ENCODE measurements around the gene SEMG1.

The SEMG1 gene

GRCh38 chr20:45206725-45207124 lies at the start of gene SEMG1:
TSS of gene SEMG1 (plus strand) at chr20:45207033. CDS start at chr20:45207054, 21 bp downstream.
- no peak for DNase-seq (ENCODE audit: low spot score)

- peak; percentile 44 for DNase-seq (ENCODE audit: low spot score)
Measured at GRCh38 chr20:45157962-45158361, 48.9 kb upstream of the SEMG1 start.

GRCh38 chr20:45163083-45163803 lies 43.6 kb upstream of the SEMG1 start:
- no peak for DNase-seq (ENCODE audit: low spot score)

GRCh38 chr20:45164906-45165305 lies 41.9 kb upstream of the SEMG1 start:
- no peak for DNase-seq (ENCODE audit: low spot score)

GRCh38 chr20:45173522-45173921 lies 33.3 kb upstream of the SEMG1 start:
- DNase-seq (ENCODE audit: low spot score): no peak

- no peak for DNase-seq (ENCODE audit: low spot score)
Measured at GRCh38 chr20:45174434-45175364, 32.1 kb upstream of the SEMG1 start, which contains the start of gene PI3. TSS of gene PI3 (plus strand) at chr20:45174902. CDS start at chr20:45174923, 21 bp downstream.

- DNase-seq (ENCODE audit: low spot score): no peak
Measured at GRCh38 chr20:45176526-45177267, 30.1 kb upstream of the SEMG1 start.

- DNase-seq (ENCODE audit: low spot score): no peak
Measured at GRCh38 chr20:45179166-45179565, 27.7 kb upstream of the SEMG1 start.

GRCh38 chr20:45181639-45182038 lies 25.2 kb upstream of the SEMG1 start:
- peak; percentile 45 for DNase-seq (ENCODE audit: low spot score)

- no peak for DNase-seq (ENCODE audit: low spot score)
Measured at GRCh38 chr20:45183084-45183483, 23.7 kb upstream of the SEMG1 start.

- DNase-seq (ENCODE audit: low spot score): no peak
Measured at GRCh38 chr20:45187693-45188092, 19.1 kb upstream of the SEMG1 start.

GRCh38 chr20:45189067-45189609 lies 17.7 kb upstream of the SEMG1 start:
- no peak for DNase-seq (ENCODE audit: low spot score)

GRCh38 chr20:45189861-45190260 lies 17.0 kb upstream of the SEMG1 start:
- DNase-seq (ENCODE audit: low spot score): no peak

GRCh38 chr20:45191926-45192325 lies 14.9 kb upstream of the SEMG1 start:
- no peak for DNase-seq (ENCODE audit: low spot score)

GRCh38 chr20:45193331-45193730 lies 13.5 kb upstream of the SEMG1 start:
- no peak for DNase-seq (ENCODE audit: low spot score)

GRCh38 chr20:45209924-45210323 lies 3.1 kb downstream of the SEMG1 start:
- DNase-seq (ENCODE audit: low spot score): no peak

GRCh38 chr20:45211569-45212474 lies 5.0 kb downstream of the SEMG1 start:
- DNase-seq (ENCODE audit: low spot score): no peak

GRCh38 chr20:45212836-45213235 lies 6.0 kb downstream of the SEMG1 start:
- DNase-seq (ENCODE audit: low spot score): no peak

GRCh38 chr20:45218124-45218523 lies 11.3 kb downstream of the SEMG1 start:
- DNase-seq (ENCODE audit: low spot score): no peak

GRCh38 chr20:45218636-45219035 lies 11.8 kb downstream of the SEMG1 start:
- DNase-seq (ENCODE audit: low spot score): no peak

- no peak for DNase-seq (ENCODE audit: low spot score)
Measured at GRCh38 chr20:45221076-45221475, 14.2 kb downstream of the SEMG1 start, which contains the start of gene SEMG2. TSS of gene SEMG2 (plus strand) at chr20:45221373. CDS start at chr20:45221390, 17 bp downstream.

Measured in AG20443 (cell line).